Right ventricle myocardium superior (tissue), 1 donor: ENCODE measurements around the gene VEGFD. TPM values are rescaled to one million over a fixed set of nuclear protein-coding genes. Genes with fewer than 3 reads are reported as not detected.

Source experiments
- ATAC-seq: fragments of 200-7000 bp; cut with Tn5 transposase; one replicate; pipeline ENCODE4 v1.9.1; 2020; ENCODE audit warnings: mild to moderate bottlenecking; ENCODE audit not compliant: poor library complexity
- DNase-seq: peaks from one replicate; pipeline ENCODE4 v3.0.0-alpha.2; 2020
- intact Hi-C: fragments of 100-400 bp; cut with DNase I; formaldehyde crosslinking; loops from one replicate; pipeline ENCODE4 v1.11.2; 2022
- long read RNA-seq: library from polyadenylated mRNA; unstranded; transcript quantifications from one replicate; pipeline ENCODE4 v2.0.0, GENCODE V29; 2021
- total RNA-seq: library from RNA; stranded (reverse); fragmentation: NEBNext Ultra II Directional; extraction: Animal tissue kit (Norgen Biotek cat#: 25700); gene quantifications from one replicate; pipeline ENCODE4 v1.2.1, GENCODE V29; 2021
- donor health status: DM: no; HTN: yes; CAD: no; lungs with severe emphysema.

The VEGFD gene, protein sequence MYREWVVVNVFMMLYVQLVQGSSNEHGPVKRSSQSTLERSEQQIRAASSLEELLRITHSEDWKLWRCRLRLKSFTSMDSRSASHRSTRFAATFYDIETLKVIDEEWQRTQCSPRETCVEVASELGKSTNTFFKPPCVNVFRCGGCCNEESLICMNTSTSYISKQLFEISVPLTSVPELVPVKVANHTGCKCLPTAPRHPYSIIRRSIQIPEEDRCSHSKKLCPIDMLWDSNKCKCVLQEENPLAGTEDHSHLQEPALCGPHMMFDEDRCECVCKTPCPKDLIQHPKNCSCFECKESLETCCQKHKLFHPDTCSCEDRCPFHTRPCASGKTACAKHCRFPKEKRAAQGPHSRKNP
- 23.7 TPM for total RNA-seq
- long read RNA-seq, transcript VEGFD-201 (7 exons, 2,037 nt), result major isoform, 36 of 39 reads
- long read RNA-seq, partial matches to known transcripts, result 1 of 39 reads
- long read RNA-seq, other reads (novel, unspliced or antisense), result 2 of 39 reads

GRCh38 chrX:15384304-15384703 is at the start of gene VEGFD:
TSS of gene VEGFD (minus strand) at chrX:15384413. CDS start at chrX:15383946, 467 bp downstream.
- no peak for DNase-seq
- ATAC-seq, result peak; percentile 65
- intact Hi-C loops, result no loop called here

DNA sequence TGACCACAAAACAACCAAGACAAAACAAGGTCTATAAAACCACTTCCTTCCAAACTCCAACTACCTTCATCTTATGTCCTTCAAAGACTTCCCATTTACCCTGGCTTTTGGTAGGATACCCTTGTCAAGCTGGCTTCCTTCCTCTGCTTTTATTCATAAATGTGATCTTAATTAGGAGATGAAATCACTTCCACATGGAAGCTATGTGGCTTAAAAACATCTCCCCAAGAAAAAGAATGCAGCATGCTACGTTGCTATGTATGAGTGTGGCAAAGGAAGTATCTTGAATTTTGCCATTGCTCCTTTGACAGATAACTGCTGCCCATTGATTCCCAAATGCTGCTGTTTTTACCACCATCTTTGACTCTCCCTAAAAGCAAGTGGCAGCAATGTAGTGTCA is 46.4 kb upstream of the VEGFD start:
- ATAC-seq (no peak), DNase-seq (no peak)
- intact Hi-C loops, result no loop called here

DNA sequence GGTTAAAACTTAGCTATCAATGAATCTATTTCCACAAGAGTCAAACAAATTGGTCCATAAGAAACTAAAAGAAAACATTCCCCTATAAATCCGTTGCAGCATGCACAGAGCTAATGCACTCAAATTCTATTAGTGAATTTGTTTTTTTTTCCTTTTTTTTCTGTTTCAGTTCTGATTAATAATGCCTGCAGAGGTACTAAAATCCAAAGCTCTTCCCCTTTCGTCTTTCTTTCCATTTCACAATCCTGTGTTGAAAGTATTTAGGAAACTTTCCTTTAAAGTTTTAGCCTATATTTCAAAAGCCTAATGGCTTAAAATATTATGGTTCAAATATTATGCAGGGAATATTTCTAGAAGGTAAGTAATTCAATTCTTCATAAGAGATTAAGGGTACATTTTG is 45.9 kb upstream of the VEGFD start:
- intact Hi-C loops, result no loop called here
- ATAC-seq, result no peak
- no peak for DNase-seq

GRCh38 chrX:15425024-15425423 is 40.8 kb upstream of the VEGFD start:
- ATAC-seq, result no peak

GRCh38 chrX:15418707-15419181 is 34.5 kb upstream of the VEGFD start:
- ATAC-seq, result no peak

More at GRCh38 chrX:15425024-15425423, 40.8 kb upstream of the VEGFD start:
- no peak for DNase-seq
- intact Hi-C loops, result no loop called here

GRCh38 chrX:15418041-15418706 is 34.0 kb upstream of the VEGFD start:
- intact Hi-C loops, result no loop called here
- no peak for ATAC-seq
- DNase-seq, result no peak

More at GRCh38 chrX:15418707-15419181, 34.5 kb upstream of the VEGFD start:
- intact Hi-C loops, result no loop called here
- DNase-seq, result no peak

DNA sequence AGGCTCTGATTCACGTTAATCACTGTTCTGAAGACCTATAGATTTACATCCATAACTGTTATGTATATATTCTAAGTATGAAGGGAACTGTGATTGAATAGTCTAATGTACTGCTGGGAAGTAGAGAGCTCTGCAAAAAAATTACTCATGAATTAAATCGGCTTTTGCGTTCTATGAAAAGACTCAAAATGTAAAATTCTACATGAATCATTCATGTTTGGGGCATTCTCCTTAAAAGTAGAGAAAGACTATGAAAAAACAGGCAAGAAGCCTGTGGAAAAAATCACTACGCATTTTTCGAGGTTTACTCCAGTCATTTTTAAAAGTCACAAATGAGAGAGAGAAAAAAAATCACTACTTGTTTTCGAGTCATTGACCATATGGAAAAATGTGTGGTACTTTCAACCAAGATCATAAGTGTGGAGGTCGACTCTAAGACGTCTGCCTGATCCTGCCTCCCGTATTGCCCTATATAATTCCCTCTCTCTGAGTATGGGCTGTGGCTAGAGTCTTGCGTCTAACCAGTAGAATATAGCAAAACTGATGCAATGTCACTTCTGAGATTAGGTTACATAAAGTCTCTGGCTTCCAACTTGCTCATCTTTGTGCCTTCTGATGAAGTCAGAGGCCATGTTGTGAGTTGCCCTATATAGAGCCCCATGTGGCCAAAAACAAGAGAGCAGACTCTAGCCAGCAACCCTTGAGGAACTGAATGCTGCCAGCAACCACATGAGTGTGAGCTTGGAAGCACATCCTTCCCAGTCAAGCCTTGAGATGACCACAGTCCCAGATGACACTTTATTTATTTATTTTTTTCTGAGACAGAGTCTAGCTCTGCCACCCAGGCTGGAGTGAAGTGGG is 32.1 kb upstream of the VEGFD start:
- intact Hi-C loops, result no loop called here
- DNase-seq (no peak), ATAC-seq (no peak)

GRCh38 chrX:15413101-15413500 is 28.9 kb upstream of the VEGFD start:
- intact Hi-C loops, result no loop called here
- ATAC-seq (no peak), DNase-seq (no peak)

DNA sequence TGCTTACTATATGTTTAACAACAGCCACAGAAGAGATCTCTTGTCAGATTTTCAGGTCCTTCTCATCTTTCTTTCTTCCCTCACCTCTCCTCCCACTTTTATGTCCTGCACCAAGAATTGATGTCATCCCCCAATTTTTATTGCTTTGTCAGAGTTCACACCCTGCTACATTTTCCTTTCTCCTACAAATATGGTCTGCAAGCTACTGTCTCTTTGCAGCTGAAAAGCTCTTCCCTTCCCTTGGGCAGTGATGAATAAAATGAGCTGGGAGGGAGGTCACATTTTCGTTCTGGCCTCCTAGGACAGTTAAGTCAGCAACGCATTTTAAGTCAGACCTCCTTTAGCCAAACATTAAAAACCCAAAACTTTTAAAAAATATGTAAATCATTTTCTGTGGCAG is 26.7 kb upstream of the VEGFD start:
- intact Hi-C loops, result no loop called here
- ATAC-seq, result no peak
- no peak for DNase-seq

- no peak for ATAC-seq
Measured at GRCh38 chrX:15410430-15410829, 26.2 kb upstream of the VEGFD start.

GRCh38 chrX:15405846-15406245 is 21.6 kb upstream of the VEGFD start:
- peak; percentile 75 for ATAC-seq
- intact Hi-C loops, result no loop called here
- DNase-seq, result peak; percentile 39

More at GRCh38 chrX:15410430-15410829, 26.2 kb upstream of the VEGFD start:
- no peak for DNase-seq
- intact Hi-C loops, result no loop called here

- peak; percentile 49 for DNase-seq
- intact Hi-C loops, result no loop called here
- peak; percentile 89 for ATAC-seq
Measured at GRCh38 chrX:15404401-15405096, 20.3 kb upstream of the VEGFD start.

DNA sequence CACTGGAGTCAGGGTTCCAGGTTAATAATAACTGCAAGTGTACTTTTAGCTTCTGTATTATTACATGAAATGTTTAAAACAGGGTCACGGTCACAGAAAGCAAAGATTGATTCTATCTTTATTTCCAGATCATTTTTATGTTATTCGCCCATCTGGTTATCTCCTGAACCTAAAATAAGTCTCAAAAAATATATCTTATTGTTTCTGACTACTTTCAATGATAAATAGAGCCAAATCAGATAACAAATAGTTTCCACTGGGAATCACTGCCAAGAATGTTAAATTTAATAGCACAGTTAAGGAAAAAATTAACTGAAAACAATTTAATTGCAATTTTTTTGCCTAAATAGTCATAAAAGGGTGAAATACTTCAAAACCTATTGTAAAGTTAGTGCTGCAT is 17.2 kb upstream of the VEGFD start:
- DNase-seq (no peak), ATAC-seq (no peak)
- intact Hi-C loops, result no loop called here

GRCh38 chrX:15399962-15400391 is 15.8 kb upstream of the VEGFD start:
- intact Hi-C loops, result no loop called here
- ATAC-seq (peak; percentile 47), DNase-seq (no peak)

GRCh38 chrX:15398874-15399273 is 14.7 kb upstream of the VEGFD start:
- intact Hi-C loops, result no loop called here
- DNase-seq, result no peak
- ATAC-seq, result no peak

DNA sequence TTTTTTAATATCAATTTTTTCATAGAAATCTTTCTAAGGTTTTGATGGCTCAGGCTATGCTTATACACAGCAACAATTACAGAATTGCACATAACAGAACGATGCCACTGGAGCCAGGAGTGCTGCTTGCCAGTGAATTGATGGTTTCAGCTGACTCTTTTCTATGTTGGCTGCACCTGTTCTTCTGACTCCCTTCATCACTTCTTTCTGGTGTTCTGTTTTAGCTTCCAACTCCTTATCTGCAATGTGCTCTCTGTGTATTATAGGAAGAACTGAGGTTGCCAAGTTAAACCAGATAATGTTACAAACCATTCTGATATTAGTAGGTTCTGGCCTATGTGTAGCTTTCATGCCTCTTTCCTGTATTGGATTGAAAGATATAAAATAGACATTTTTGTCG is 11.6 kb upstream of the VEGFD start:
- ATAC-seq, result peak; percentile 73
- DNase-seq, result no peak
- intact Hi-C loops, result no loop called here

- DNase-seq (no peak), ATAC-seq (no peak)
- intact Hi-C loops, result no loop called here
Measured at GRCh38 chrX:15391850-15392249, 7.6 kb upstream of the VEGFD start.

DNA sequence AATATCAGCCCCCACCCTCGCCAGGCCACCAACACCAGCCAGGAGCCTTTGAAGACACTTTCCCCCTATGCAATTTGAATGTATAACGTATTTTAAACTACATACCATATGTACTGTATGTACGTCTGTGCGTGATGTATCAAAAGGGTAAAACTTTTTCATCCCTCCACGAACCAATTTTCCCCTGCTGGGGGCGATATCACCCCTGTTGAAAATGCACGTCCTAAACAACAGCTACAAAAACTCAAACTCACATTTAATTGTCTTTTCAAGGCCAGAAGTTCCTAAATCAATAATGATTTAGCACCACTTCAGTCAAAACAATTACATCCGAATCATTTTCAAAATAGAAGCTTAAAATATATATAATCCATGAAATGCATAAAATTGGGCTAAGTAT is 1.4 kb downstream of the VEGFD start:
- intact Hi-C loops, result no loop called here
- no peak for ATAC-seq
- no peak for DNase-seq
